IPS-15b (cell line): Measurements from ENCODE around the gene APPL2.
"Not testable (repeated sequence)": the region's sequence is repeated elsewhere in the genome, so short reads cannot be mapped to it uniquely, and the experiment has no call there.

ENCODE experiments used
- H3K27me3 ChIP-seq: one replicate; pipeline ENCODE4 v1.6.1; 2013; ENCODE audit warnings: low read length; ENCODE audit not compliant: control insufficient read depth, insufficient read depth
- H3K36me3 ChIP-seq: one replicate; pipeline ENCODE4 v1.6.1; 2013; ENCODE audit warnings: low read length; ENCODE audit not compliant: control insufficient read depth, insufficient read depth
- H3K4me1 ChIP-seq: one replicate; pipeline ENCODE4 v1.6.1; 2013; ENCODE audit warnings: mild to moderate bottlenecking, low read length; ENCODE audit not compliant: control insufficient read depth, insufficient read depth
- H3K4me3 ChIP-seq: one replicate; pipeline ENCODE4 v1.5.1; 2013; ENCODE audit warnings: low read depth, low read length
- H3K9ac ChIP-seq: one replicate; pipeline ENCODE4 v1.6.1; 2013; ENCODE audit warnings: low read depth, mild to moderate bottlenecking, low read length
- H3K9me3 ChIP-seq: one replicate; pipeline ENCODE4 v1.6.1; 2013; ENCODE audit warnings: mild to moderate bottlenecking, low read length; ENCODE audit not compliant: control insufficient read depth, insufficient read depth

Gene APPL2

GRCh38 chr12:105271364-105271763 is 35.4 kb upstream of the APPL2 start:
- H3K4me1 ChIP-seq = peaks cover 5% of the 10 kb centered on the region
- H3K27me3 ChIP-seq = no peaks in the 10 kb centered on the region
- no peaks in the 10 kb centered on the region for H3K9me3 ChIP-seq
- H3K9ac ChIP-seq = no peak overlapping the region
- H3K4me3 ChIP-seq = no peak overlapping the region
- no peaks in the 10 kb centered on the region for H3K36me3 ChIP-seq

DNA sequence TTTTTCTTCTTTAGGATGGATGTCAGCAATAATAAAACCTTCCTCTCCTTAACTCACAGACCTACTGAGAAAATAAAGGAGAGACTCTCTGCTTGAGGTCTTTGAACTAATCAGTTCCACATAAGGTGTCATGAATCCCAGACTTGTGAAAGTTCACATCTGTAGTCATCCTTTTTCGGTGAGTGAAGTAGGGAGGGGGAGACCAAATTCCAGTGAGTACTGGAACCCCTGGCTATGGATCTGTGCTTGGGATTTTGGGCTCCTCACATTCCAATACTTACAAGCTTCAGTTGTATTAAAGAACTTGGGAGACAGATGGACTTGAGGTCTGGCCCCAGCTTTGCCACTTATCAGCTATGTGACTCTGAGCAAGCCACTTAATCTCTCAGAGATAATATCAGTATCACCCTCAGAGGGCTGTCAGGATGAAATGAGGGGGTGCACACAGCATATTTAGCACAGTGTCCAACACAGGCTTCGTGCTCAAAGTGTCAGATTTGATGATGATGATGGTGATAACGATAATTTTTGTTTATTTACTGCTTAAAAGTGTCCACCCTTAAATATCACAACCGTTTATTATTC is 34.8 kb upstream of the APPL2 start:
- Histone ChIP-seq H3K4me3 (no peak overlapping the region), H3K27me3 (no peaks in the 10 kb centered on the region), H3K36me3 (no peaks in the 10 kb centered on the region), H3K4me1 (no peaks in the 10 kb centered on the region), H3K9ac (no peak overlapping the region), H3K9me3 (no peaks in the 10 kb centered on the region)

- Histone ChIP-seq H3K4me1 (no peaks in the 10 kb centered on the region), H3K27me3 (no peaks in the 10 kb centered on the region), H3K4me3 (no peak overlapping the region), H3K9me3 (no peaks in the 10 kb centered on the region), H3K9ac (no peak overlapping the region), H3K36me3 (no peaks in the 10 kb centered on the region)
Measured at GRCh38 chr12:105267711-105268110, 31.7 kb upstream of the APPL2 start.

DNA sequence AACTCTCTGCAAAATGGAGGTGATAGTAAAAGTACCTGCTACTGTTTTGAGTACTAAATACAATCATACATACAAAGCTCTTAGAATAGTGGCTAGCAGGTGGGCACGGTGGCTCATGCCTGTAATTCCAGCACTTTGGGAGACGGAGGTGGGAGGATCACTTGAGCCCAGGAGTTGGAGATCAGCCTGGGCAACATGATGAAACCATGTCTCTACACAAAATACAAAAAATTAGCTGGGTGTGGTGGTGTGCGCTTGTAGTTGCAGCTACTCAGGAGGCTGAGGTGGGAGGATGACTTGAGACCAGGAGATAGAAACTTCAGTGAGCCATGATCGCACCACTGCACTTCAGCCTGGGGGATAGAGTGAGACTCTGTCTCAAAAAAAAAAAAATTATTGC is 28.8 kb upstream of the APPL2 start:
- H3K9ac ChIP-seq = no peak overlapping the region
- H3K4me1 ChIP-seq = no peaks in the 10 kb centered on the region
- H3K4me3 ChIP-seq = no peak overlapping the region
- H3K9me3 ChIP-seq = no peaks in the 10 kb centered on the region
- no peaks in the 10 kb centered on the region for H3K27me3 ChIP-seq
- H3K36me3 ChIP-seq = no peaks in the 10 kb centered on the region

DNA sequence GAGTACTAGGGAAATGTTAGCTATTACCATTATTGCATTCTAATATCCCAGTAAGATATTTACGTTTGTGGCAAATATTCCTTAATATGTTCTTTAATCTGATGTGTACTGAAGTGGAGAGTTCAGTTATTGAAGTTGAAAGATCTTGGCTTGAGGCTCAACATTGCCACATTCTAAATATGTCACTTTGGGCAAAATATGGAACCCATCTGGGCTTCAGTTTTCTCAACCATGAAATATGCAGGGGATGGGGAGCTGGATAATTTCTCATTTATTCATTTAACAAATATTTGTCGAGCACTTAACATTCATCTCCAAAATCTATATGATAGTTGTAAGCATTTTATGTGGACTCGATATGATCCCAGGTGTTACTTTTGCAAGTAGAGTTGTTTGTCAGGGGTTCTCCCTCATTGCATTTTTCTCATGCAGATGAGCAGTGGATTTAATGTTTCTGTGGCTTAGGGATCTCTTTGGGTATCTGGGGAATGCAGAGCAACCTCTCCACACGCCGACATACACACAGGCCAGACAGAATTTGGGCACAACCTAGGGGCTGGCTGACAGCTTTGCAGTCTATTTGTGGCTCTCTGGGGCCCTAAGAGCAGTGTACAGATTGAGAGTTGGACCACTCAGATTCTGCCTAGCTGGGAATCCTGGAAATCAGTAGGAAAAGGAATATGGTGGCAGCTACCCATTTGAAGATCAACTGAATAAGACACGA is 26.6 kb upstream of the APPL2 start:
- H3K4me1 ChIP-seq = no peaks in the 10 kb centered on the region
- H3K9ac ChIP-seq = no peak overlapping the region
- no peak overlapping the region for H3K4me3 ChIP-seq
- H3K27me3 ChIP-seq = no peaks in the 10 kb centered on the region
- no peaks in the 10 kb centered on the region for H3K36me3 ChIP-seq
- no peaks in the 10 kb centered on the region for H3K9me3 ChIP-seq

- no peak overlapping the region for H3K4me3 ChIP-seq
- no peaks in the 10 kb centered on the region for H3K4me1 ChIP-seq
- no peak overlapping the region for H3K9ac ChIP-seq
- no peaks in the 10 kb centered on the region for H3K36me3 ChIP-seq
- no peaks in the 10 kb centered on the region for H3K27me3 ChIP-seq
- H3K9me3 ChIP-seq = no peaks in the 10 kb centered on the region
Measured at GRCh38 chr12:105261010-105261409, 25.0 kb upstream of the APPL2 start.

DNA sequence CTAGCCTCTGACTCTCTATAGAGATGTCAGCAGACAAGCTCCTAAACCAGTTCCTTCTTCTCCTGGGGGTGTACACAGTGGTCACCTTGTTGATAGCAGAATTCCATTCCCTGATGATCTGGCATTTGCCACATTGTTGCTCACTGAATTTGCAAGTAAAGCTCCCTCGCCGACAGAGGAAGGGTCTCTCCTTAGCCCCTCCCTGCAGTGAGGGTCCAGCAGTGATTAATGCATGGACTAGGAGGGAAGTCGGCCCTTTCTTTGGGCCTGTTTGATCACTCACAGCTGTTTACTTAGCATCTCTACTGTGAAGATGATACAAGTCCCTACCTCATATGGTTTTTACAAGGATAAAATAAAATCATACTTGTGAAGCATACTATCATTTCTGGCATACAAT is 23.3 kb upstream of the APPL2 start:
- Histone ChIP-seq H3K9me3 (no peaks in the 10 kb centered on the region), H3K9ac (no peak overlapping the region), H3K4me3 (no peak overlapping the region), H3K27me3 (no peaks in the 10 kb centered on the region), H3K4me1 (no peaks in the 10 kb centered on the region), H3K36me3 (no peaks in the 10 kb centered on the region)

- Histone ChIP-seq H3K4me1 (no peaks in the 10 kb centered on the region), H3K27me3 (no peaks in the 10 kb centered on the region), H3K9ac (no peak overlapping the region), H3K36me3 (no peaks in the 10 kb centered on the region), H3K9me3 (no peaks in the 10 kb centered on the region), H3K4me3 (no peak overlapping the region)
Measured at GRCh38 chr12:105257321-105257728, 21.4 kb upstream of the APPL2 start.

DNA sequence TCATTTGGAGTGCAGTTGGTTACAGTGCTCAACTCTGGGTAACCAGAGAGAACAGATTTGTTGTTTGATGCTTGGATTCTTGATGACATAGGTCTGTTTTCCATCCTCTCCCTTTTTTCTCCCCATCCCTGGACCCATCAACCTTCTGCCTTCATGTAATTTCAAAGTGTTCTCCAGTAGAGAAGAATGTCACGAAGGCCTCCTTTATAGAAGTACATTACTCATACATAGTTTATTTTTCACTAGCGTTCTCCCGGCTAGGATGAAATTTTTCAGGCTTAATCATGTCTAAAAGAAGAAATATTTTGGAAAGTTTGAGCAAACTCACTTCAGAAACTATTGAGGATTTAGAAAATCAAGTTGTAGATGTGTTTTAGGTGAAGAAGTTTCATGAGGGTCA is 20.9 kb upstream of the APPL2 start:
- H3K4me3 ChIP-seq = no peak overlapping the region
- H3K9me3 ChIP-seq = no peaks in the 10 kb centered on the region
- H3K9ac ChIP-seq = no peak overlapping the region
- H3K4me1 ChIP-seq = no peaks in the 10 kb centered on the region
- no peaks in the 10 kb centered on the region for H3K36me3 ChIP-seq
- no peaks in the 10 kb centered on the region for H3K27me3 ChIP-seq

- H3K4me3 ChIP-seq, H3K4me1 ChIP-seq, H3K9ac ChIP-seq: not testable (repeated sequence)
Measured at GRCh38 chr12:105256431-105256830, 20.5 kb upstream of the APPL2 start.

GRCh38 chr12:105256011-105256410 is 20.0 kb upstream of the APPL2 start:
- Histone ChIP-seq H3K4me1 (no peaks in the 10 kb centered on the region), H3K4me3 (no peak overlapping the region), H3K27me3 (no peaks in the 10 kb centered on the region), H3K9me3 (no peaks in the 10 kb centered on the region), H3K9ac (no peak overlapping the region), H3K36me3 (no peaks in the 10 kb centered on the region)

More at GRCh38 chr12:105256431-105256830, 20.5 kb upstream of the APPL2 start:
- not testable (repeated sequence) for H3K36me3 ChIP-seq, H3K9me3 ChIP-seq, H3K27me3 ChIP-seq

GRCh38 chr12:105253866-105254513 is 18.0 kb upstream of the APPL2 start:
- H3K9ac ChIP-seq = no peak overlapping the region

More at GRCh38 chr12:105253866-105254513, 18.0 kb upstream of the APPL2 start:
- no peaks in the 10 kb centered on the region for H3K27me3 ChIP-seq
- H3K4me1 ChIP-seq = no peaks in the 10 kb centered on the region
- no peak overlapping the region for H3K4me3 ChIP-seq
- H3K9me3 ChIP-seq = no peaks in the 10 kb centered on the region
- no peaks in the 10 kb centered on the region for H3K36me3 ChIP-seq
